GM23248 (cell line): ENCODE measurements around the gene WASF2.

Experiments used
- EZH2 ChIP-seq: fragments of 200-600 bp; sonication (generic); IDR thresholded peaks from 2 replicates; pipeline ENCODE4 v1.6.1; 2018; ENCODE audit warnings: antibody characterized with exemption, mild to moderate bottlenecking; ENCODE audit not compliant: insufficient read depth, poor library complexity, severe bottlenecking
- EZH2phosphoT487 ChIP-seq: fragments of 200-600 bp; sonication (generic); IDR thresholded peaks from 2 replicates; pipeline ENCODE4 v1.6.1; 2018; ENCODE audit warnings: antibody characterized with exemption, moderate library complexity, mild to moderate bottlenecking, low read depth; ENCODE audit not compliant: insufficient read depth

DNA sequence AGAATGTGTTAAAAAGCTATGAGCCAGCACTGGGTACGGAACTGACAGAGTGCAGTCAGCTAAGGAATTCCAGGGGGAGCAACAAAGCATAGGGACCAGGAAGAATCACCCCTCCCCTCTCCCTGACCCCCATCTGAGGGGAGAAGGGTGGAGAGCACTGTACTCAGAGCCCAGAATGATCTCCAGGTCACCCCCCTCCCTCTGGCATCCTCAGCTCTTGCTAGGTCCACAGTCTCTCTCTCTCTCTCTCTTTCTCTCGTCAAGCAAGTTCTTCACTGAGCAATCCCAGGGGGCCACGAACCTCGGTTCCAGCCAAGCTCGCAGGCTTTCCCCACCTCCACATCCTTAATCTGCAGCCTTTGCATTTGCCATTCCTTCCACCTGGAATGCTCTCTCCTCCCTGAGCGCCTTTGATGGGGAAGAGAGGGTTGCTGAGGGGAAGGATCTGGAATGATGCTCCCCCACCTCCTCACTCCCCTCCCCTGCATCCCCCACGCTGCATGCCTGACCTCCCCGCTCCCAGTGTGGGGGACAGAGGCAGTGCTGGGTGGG lies 6.7 kb upstream of the WASF2 start:
- TF ChIP-seq EZH2 (no peak), EZH2phosphoT487 (no peak)
